SK-N-SH treated with all-trans-retinoic acid at 6 μM for 48 hours (cell line): Measurements from ENCODE around the gene PBX4.

Source experiments
- ATAC-seq: fragments of 200-7000 bp; cut with Tn5 transposase; 3 replicates; pipeline ENCODE4 v1.9.1; 2020; ENCODE audit warnings: mild to moderate bottlenecking, moderate library complexity
- BACH2 ChIP-seq: fragments of 250-450 bp; sonication (Bioruptor Pico); IDR thresholded peaks from 2 replicates; pipeline ENCODE4 v1.9.0; 2021; ENCODE audit warnings: mild to moderate bottlenecking, borderline replicate concordance
- CSDC2 ChIP-seq: fragments of 250-450 bp; sonication (Bioruptor Pico); IDR thresholded peaks from 2 replicates; pipeline ENCODE4 v1.5.0; 2020; ENCODE audit warnings: mild to moderate bottlenecking, moderate library complexity
- ESRRG ChIP-seq: fragments of 250-450 bp; sonication (Bioruptor Pico); IDR thresholded peaks from 2 replicates; pipeline ENCODE4 v1.6.1; 2021; ENCODE audit warnings: mild to moderate bottlenecking
- GLIS3 ChIP-seq: fragments of 250-450 bp; sonication (Bioruptor Pico); IDR thresholded peaks from 2 replicates; pipeline ENCODE4 v1.5.0; 2020; ENCODE audit warnings: mild to moderate bottlenecking, moderate library complexity
- ISL1 ChIP-seq: fragments of 250-450 bp; sonication (Bioruptor Pico); IDR thresholded peaks from 2 replicates; pipeline ENCODE4 v2.1.2; 2022; ENCODE audit warnings: mild to moderate bottlenecking, moderate library complexity
- OSR1 ChIP-seq: fragments of 250-450 bp; sonication (Bioruptor Pico); IDR thresholded peaks from 2 replicates; pipeline ENCODE4 v1.8.0; 2022; ENCODE audit warnings: moderate library complexity, mild to moderate bottlenecking, inconsistent platforms
- PPARA ChIP-seq: fragments of 250-450 bp; sonication (Bioruptor Pico); IDR thresholded peaks from 2 replicates; pipeline ENCODE4 v1.5.0; 2020; ENCODE audit warnings: mild to moderate bottlenecking, borderline replicate concordance
- RARB ChIP-seq: fragments of 250-450 bp; sonication (Bioruptor Pico); IDR thresholded peaks from 2 replicates; pipeline ENCODE4 v1.8.0; 2021; ENCODE audit warnings: mild to moderate bottlenecking, moderate library complexity
- TOX ChIP-seq: fragments of 250-450 bp; sonication (Bioruptor Pico); IDR thresholded peaks from 2 replicates; pipeline ENCODE4 v1.8.0; 2021; ENCODE audit warnings: mild to moderate bottlenecking, moderate library complexity, borderline replicate concordance
- ZC3H10 ChIP-seq: fragments of 250-450 bp; sonication (Bioruptor Pico); IDR thresholded peaks from 2 replicates; pipeline ENCODE4 v1.5.1; 2021; ENCODE audit warnings: mild to moderate bottlenecking, moderate library complexity
- ZFP3 ChIP-seq: fragments of 250-450 bp; sonication (Bioruptor Pico); IDR thresholded peaks from 2 replicates; pipeline ENCODE4 v1.5.0; 2020; ENCODE audit warnings: mild to moderate bottlenecking, moderate library complexity
- ZFP30 ChIP-seq: fragments of 450-650 bp; formaldehyde crosslinking; IDR thresholded peaks from 2 replicates; pipeline ENCODE4 v1.5.0; 2022; ENCODE audit warnings: mild to moderate bottlenecking, moderate library complexity
- ZNF565 ChIP-seq: fragments of 450-650 bp; formaldehyde crosslinking; conservative IDR thresholded peaks from 2 replicates; pipeline ENCODE4 v1.5.0; 2020; ENCODE audit warnings: low read depth, mild to moderate bottlenecking, moderate library complexity
- ZNF70 ChIP-seq: fragments of 450-650 bp; formaldehyde crosslinking; IDR thresholded peaks from 2 replicates; pipeline ENCODE4 v1.5.0; 2020; ENCODE audit warnings: mild to moderate bottlenecking, moderate library complexity
- ZNF8 ChIP-seq: fragments of 450-650 bp; formaldehyde crosslinking; IDR thresholded peaks from 2 replicates; pipeline ENCODE4 v1.5.0; 2020; ENCODE audit warnings: mild to moderate bottlenecking, moderate library complexity
- TF ChIP-seq, protein P1 (sequence below): fragments of 250-450 bp; sonication (Bioruptor Pico); IDR thresholded peaks from 2 replicates; pipeline ENCODE4 v1.8.0; 2021; ENCODE audit warnings: low read depth, mild to moderate bottlenecking, moderate library complexity, borderline replicate concordance
- TF ChIP-seq, protein P2 (sequence below): fragments of 250-450 bp; sonication (Bioruptor Pico); IDR thresholded peaks from 2 replicates; pipeline ENCODE4 v1.8.0; 2020; ENCODE audit warnings: mild to moderate bottlenecking, moderate library complexity, borderline replicate concordance
- TF ChIP-seq, protein P3 (sequence below): fragments of 250-450 bp; sonication (Bioruptor Pico); IDR thresholded peaks from 2 replicates; pipeline ENCODE4 v1.5.1; 2021; ENCODE audit warnings: mild to moderate bottlenecking, moderate library complexity
- TF ChIP-seq, protein P4 (sequence below): fragments of 250-450 bp; sonication (Bioruptor Pico); IDR thresholded peaks from 2 replicates; pipeline ENCODE4 v1.5.0; 2020; ENCODE audit warnings: mild to moderate bottlenecking, moderate library complexity

PBX4 gene

DNA sequence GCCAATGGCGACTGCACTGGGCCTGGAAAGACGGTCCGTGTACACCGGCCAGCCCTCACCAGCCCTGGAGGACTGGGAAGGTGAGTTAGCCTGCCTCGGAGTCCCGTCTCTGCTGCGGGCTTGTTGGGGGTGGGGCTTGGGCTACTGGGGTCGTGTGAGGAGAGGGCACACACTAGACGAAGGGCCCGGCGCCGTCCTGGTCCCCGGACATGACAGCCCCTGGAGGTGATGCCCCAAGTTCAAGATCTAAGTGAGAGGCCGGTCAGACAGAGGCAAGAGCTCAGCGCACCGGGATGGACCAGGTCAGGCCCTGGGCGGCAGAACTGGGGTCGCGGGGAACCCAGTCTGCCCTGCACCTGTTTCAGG lies 78.8 kb downstream of the PBX4 start:
- no peak for ATAC-seq
- TF ChIP-seq ZNF8 (CRISPR knock-in tag) (no peak), ZNF565 (no peak), CSDC2 (no peak), RARB (CRISPR knock-in tag) (no peak), ZFP3 (no peak), ZC3H10 (no peak), BACH2 (no peak), TOX (CRISPR knock-in tag) (no peak), ZNF70 (no peak), ISL1 (CRISPR knock-in tag) (no peak), PPARA (CRISPR knock-in tag) (no peak)
- TF ChIP-seq, protein P1, sequence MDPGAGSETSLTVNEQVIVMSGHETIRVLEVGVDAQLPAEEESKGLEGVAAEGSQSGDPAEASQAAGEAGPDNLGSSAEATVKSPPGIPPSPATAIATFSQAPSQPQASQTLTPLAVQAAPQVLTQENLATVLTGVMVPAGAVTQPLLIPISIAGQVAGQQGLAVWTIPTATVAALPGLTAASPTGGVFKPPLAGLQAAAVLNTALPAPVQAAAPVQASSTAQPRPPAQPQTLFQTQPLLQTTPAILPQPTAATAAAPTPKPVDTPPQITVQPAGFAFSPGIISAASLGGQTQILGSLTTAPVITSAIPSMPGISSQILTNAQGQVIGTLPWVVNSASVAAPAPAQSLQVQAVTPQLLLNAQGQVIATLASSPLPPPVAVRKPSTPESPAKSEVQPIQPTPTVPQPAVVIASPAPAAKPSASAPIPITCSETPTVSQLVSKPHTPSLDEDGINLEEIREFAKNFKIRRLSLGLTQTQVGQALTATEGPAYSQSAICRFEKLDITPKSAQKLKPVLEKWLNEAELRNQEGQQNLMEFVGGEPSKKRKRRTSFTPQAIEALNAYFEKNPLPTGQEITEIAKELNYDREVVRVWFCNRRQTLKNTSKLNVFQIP (CRISPR knock-in tag) = no peak
- TF ChIP-seq, protein P2, sequence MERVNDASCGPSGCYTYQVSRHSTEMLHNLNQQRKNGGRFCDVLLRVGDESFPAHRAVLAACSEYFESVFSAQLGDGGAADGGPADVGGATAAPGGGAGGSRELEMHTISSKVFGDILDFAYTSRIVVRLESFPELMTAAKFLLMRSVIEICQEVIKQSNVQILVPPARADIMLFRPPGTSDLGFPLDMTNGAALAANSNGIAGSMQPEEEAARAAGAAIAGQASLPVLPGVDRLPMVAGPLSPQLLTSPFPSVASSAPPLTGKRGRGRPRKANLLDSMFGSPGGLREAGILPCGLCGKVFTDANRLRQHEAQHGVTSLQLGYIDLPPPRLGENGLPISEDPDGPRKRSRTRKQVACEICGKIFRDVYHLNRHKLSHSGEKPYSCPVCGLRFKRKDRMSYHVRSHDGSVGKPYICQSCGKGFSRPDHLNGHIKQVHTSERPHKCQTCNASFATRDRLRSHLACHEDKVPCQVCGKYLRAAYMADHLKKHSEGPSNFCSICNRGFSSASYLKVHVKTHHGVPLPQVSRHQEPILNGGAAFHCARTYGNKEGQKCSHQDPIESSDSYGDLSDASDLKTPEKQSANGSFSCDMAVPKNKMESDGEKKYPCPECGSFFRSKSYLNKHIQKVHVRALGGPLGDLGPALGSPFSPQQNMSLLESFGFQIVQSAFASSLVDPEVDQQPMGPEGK (CRISPR knock-in tag) = no peak
- TF ChIP-seq, protein P3, sequence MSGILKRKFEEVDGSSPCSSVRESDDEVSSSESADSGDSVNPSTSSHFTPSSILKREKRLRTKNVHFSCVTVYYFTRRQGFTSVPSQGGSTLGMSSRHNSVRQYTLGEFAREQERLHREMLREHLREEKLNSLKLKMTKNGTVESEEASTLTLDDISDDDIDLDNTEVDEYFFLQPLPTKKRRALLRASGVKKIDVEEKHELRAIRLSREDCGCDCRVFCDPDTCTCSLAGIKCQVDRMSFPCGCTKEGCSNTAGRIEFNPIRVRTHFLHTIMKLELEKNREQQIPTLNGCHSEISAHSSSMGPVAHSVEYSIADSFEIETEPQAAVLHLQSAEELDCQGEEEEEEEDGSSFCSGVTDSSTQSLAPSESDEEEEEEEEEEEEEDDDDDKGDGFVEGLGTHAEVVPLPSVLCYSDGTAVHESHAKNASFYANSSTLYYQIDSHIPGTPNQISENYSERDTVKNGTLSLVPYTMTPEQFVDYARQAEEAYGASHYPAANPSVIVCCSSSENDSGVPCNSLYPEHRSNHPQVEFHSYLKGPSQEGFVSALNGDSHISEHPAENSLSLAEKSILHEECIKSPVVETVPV (CRISPR knock-in tag) = no peak

DNA sequence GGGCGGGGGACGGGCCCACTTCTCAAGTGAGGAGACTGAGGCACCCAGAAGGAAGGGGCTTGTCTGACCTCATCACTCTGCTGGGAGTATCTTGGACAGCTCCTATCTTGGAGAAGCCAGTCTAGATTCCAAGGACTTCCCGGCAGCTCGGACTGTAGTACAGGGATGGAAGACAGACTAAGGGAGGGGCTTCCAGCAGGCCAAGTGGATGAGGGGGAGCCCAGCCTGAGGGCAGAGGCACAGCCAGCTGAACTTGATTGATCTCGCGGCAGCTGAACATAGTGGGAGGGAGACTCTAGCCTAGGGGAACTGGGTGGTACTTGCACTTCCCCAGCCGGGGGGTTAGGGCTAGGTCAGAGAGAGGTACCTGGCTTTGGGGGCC lies 79.7 kb downstream of the PBX4 start:
- ATAC-seq = peak; percentile 7; the same call in 2 of the 3 replicates
- TF ChIP-seq ISL1 (CRISPR knock-in tag) (no peak), BACH2 (no peak), ZC3H10 (no peak), GLIS3 (CRISPR knock-in tag) (no peak), ZNF565 (no peak), ZNF8 (CRISPR knock-in tag) (no peak), ZNF70 (no peak), ESRRG (no peak), OSR1 (CRISPR knock-in tag) (no peak), ZFP30 (CRISPR knock-in tag) (no peak), ZFP3 (no peak), RARB (CRISPR knock-in tag) (no peak), PPARA (CRISPR knock-in tag) (no peak)
- TF ChIP-seq, protein P2 (CRISPR knock-in tag) = no peak
- TF ChIP-seq, protein P4, sequence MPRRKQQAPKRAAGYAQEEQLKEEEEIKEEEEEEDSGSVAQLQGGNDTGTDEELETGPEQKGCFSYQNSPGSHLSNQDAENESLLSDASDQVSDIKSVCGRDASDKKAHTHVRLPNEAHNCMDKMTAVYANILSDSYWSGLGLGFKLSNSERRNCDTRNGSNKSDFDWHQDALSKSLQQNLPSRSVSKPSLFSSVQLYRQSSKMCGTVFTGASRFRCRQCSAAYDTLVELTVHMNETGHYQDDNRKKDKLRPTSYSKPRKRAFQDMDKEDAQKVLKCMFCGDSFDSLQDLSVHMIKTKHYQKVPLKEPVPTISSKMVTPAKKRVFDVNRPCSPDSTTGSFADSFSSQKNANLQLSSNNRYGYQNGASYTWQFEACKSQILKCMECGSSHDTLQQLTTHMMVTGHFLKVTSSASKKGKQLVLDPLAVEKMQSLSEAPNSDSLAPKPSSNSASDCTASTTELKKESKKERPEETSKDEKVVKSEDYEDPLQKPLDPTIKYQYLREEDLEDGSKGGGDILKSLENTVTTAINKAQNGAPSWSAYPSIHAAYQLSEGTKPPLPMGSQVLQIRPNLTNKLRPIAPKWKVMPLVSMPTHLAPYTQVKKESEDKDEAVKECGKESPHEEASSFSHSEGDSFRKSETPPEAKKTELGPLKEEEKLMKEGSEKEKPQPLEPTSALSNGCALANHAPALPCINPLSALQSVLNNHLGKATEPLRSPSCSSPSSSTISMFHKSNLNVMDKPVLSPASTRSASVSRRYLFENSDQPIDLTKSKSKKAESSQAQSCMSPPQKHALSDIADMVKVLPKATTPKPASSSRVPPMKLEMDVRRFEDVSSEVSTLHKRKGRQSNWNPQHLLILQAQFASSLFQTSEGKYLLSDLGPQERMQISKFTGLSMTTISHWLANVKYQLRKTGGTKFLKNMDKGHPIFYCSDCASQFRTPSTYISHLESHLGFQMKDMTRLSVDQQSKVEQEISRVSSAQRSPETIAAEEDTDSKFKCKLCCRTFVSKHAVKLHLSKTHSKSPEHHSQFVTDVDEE = no peak
- TF ChIP-seq, protein P1 (CRISPR knock-in tag) = no peak
- TF ChIP-seq, protein P3 (CRISPR knock-in tag) = no peak
